ENCODE measurements around the gene ZNF687. TPM values are rescaled to one million over a fixed set of nuclear protein-coding genes. Genes with fewer than 3 reads are reported as not detected.

Gene ZNF687, protein sequence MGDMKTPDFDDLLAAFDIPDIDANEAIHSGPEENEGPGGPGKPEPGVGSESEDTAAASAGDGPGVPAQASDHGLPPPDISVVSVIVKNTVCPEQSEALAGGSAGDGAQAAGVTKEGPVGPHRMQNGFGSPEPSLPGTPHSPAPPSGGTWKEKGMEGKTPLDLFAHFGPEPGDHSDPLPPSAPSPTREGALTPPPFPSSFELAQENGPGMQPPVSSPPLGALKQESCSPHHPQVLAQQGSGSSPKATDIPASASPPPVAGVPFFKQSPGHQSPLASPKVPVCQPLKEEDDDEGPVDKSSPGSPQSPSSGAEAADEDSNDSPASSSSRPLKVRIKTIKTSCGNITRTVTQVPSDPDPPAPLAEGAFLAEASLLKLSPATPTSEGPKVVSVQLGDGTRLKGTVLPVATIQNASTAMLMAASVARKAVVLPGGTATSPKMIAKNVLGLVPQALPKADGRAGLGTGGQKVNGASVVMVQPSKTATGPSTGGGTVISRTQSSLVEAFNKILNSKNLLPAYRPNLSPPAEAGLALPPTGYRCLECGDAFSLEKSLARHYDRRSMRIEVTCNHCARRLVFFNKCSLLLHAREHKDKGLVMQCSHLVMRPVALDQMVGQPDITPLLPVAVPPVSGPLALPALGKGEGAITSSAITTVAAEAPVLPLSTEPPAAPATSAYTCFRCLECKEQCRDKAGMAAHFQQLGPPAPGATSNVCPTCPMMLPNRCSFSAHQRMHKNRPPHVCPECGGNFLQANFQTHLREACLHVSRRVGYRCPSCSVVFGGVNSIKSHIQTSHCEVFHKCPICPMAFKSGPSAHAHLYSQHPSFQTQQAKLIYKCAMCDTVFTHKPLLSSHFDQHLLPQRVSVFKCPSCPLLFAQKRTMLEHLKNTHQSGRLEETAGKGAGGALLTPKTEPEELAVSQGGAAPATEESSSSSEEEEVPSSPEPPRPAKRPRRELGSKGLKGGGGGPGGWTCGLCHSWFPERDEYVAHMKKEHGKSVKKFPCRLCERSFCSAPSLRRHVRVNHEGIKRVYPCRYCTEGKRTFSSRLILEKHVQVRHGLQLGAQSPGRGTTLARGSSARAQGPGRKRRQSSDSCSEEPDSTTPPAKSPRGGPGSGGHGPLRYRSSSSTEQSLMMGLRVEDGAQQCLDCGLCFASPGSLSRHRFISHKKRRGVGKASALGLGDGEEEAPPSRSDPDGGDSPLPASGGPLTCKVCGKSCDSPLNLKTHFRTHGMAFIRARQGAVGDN
- polyA plus RNA-seq = 1 to 10 TPM in 2 of 3 donors, under 1 TPM in 1; 0.11 to 1.8 (median 1.5) TPM

DNA sequence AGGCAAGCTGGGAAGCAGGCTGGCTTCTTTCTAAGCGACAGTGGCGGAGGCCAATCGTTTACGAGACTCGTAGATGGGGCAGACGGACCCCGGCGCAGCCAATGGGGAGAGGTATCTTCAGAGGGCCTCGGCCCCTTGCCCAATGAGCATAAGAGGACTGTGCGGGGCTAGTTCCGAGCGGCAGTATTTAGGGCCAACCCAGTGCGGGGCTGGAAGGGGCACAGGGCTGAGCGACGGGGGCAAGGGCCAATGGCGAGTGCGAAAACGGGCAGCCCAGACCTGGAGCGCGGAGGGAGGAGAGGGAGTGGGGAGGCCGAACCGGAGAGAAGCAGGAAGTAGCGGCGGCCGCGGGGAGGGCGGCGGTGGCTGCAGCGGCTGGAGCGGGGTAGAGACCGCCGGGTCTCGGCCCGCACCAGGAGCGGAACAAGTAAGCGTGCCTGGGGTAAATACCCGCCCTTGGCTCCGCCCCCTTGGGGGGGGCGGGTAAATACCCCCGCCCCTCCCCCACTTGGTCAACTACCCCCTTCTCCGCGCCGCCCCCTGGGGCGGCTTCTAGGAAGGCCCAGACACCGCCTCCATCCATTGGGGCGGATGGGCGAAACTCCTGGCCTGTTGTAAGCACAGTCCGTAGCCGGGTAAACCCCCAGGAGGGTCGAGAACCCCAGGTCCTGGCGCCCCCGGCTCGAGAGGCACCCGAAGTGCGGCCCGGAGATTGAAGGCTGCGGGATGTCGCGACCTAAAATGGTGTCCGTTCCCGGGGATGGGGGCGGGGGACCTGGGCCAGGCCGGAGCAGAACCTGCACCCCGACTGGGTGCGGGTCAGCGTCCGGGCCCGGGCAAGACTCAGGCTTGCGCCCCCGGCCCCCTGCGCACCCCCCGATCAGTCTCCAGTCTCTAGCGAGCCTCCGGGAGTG is at the start of gene ZNF687:
ZNF687 (plus strand) TSS at position 331 of the 914 bp plus-strand sequence. CDS start 3,993 bp downstream, outside the sequence.
- no peaks in the 10 kb centered on the region for H3K9me3 Mint-ChIP-seq
- H3K27ac Mint-ChIP-seq = peak within 1 kb of the TSS; percentile 94 to 100 (median 99)
- peak within 1 kb of the TSS; percentile 93 to 99 (median 99) for H3K4me3 Mint-ChIP-seq
- H3K36me3 Mint-ChIP-seq = peaks cover 2 to 5% (median 3%) of the 10 kb centered on the region in 3 donors
- H3K4me1 Mint-ChIP-seq = peaks cover 34 to 36% of the 10 kb centered on the region in 2 donors
- peak; percentile 99 for DNase-seq
- H3K27me3 Mint-ChIP-seq (ENCODE audit: low read depth in 3 of 3) = peaks cover 19 to 23% (median 22%) of the 10 kb centered on the region in 3 donors

DNA sequence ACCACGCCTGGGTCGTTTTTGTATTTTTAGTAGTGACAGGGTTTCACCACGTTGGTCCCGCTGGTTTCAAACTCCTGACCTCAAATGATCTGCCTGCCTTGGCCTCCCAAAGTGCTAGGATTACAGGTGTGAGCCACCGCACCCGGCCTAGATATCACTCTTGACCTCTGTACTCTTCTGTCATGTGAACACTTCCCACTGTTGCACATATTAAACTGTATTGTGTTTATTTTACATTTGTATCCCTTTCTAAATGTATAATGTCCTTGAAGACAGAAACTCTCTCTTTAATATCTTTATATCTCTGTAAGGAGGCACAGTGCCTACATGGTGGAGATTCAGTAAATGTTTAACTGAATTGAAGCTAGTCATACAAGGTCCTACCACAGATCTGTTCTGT is 46.9 kb upstream of the ZNF687 start:
- H3K4me1 Mint-ChIP-seq = no peaks in the 10 kb centered on the region
- H3K4me3 Mint-ChIP-seq = no peak overlapping the region
- H3K27me3 Mint-ChIP-seq (ENCODE audit: low read depth in 3 of 3) = peaks cover 0 to 2% (median 0%) of the 10 kb centered on the region in 3 donors
- H3K9me3 Mint-ChIP-seq = no peaks in the 10 kb centered on the region
- DNase-seq = no peak
- peaks cover 36 to 49% (median 39%) of the 10 kb centered on the region in 3 donors for H3K36me3 Mint-ChIP-seq
- H3K27ac Mint-ChIP-seq = peak overlapping the region in 1 of 6 donors; percentile 49

DNA sequence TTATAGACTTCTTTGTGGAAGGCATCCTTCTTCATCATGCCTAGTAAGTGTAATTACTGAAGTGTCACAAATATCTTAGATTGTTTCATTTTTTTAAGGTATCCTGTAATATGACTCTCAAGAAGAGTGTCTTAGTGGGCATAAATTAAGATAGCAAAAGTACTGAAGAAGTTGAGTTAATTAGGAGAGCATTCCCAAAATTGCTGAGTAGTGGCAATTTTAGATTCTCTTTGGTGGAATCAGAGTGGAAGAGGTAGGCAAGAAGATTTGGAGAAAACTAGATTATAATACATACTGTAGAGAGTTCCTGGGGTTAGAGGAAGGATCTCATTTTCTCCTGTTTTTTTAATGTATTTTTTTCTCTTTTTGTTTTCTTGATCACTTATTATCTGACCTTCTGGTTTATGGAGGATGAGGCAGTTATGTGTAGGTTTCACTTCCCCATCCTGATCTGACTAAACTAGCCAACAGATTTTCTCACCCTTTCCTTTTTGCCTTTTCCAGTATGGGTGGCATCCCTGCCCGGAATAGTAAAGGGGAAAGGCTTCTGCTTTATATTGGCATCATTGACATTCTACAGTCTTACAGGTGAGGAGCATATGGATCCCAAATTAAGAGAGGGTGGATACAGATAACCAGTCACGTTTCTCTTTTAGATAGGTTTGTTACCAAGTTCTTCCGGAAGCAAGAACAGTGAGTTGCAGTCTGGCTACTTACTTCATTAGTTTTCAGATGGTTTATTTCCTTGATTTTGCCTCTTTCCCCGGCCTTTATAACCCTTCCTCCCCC is 44.2 kb upstream of the ZNF687 start:
- H3K4me1 Mint-ChIP-seq = no peaks in the 10 kb centered on the region
- peak overlapping the region in 3 of 6 donors; percentile 17 to 74 (median 51) for H3K27ac Mint-ChIP-seq
- no peaks in the 10 kb centered on the region for H3K27me3 Mint-ChIP-seq (ENCODE audit: low read depth in 3 of 3)
- H3K36me3 Mint-ChIP-seq = peaks cover 32 to 47% (median 40%) of the 10 kb centered on the region in 3 donors
- DNase-seq = no peak
- H3K9me3 Mint-ChIP-seq = no peaks in the 10 kb centered on the region
- H3K4me3 Mint-ChIP-seq = no peak overlapping the region

DNA sequence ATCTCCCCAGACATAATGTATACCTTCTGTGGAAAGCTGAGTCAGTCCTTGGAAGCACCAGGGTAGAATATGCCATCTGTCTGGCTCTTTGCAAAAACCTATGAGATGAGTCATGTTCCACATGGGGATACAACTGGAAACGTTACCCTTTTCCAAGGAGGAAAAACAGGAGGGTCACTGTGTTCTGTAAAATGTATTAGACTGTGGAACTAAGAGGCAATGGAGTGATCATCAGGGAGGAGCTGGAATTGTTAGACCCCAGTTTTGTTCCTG is 43.7 kb upstream of the ZNF687 start:
- Mint-ChIP-seq H3K36me3 (peaks cover 37 to 52% (median 45%) of the 10 kb centered on the region in 3 donors), H3K9me3 (no peaks in the 10 kb centered on the region), H3K4me3 (no peak overlapping the region), H3K27me3 (ENCODE audit: low read depth in 3 of 3) (no peaks in the 10 kb centered on the region), H3K27ac (no peak overlapping the region), H3K4me1 (no peaks in the 10 kb centered on the region)
- no peak for DNase-seq

DNA sequence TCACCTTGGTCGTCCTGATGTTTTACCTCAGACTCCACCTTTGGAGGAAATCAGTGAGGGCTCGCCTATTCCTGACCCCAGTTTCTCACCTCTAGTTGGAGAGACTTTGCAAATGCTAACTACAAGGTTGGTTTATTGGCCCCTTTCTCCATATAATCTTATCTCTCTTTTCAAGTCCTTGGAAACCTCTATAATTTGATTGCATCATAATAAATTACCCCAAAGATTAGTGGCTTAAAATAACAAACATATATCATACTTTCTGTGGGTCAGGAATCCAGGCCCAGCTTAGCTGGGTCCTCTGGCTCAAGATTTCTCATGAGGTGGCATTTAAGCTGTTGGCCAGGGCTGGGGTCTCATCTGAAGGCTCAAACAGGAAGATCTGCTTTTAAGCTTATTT is 39.7 kb upstream of the ZNF687 start:
- Mint-ChIP-seq H3K36me3 (peaks cover 32 to 46% (median 37%) of the 10 kb centered on the region in 3 donors), H3K27ac (no peak overlapping the region), H3K4me1 (no peaks in the 10 kb centered on the region), H3K4me3 (no peak overlapping the region), H3K27me3 (ENCODE audit: low read depth in 3 of 3) (no peaks in the 10 kb centered on the region), H3K9me3 (no peaks in the 10 kb centered on the region)
- no peak for DNase-seq

DNA sequence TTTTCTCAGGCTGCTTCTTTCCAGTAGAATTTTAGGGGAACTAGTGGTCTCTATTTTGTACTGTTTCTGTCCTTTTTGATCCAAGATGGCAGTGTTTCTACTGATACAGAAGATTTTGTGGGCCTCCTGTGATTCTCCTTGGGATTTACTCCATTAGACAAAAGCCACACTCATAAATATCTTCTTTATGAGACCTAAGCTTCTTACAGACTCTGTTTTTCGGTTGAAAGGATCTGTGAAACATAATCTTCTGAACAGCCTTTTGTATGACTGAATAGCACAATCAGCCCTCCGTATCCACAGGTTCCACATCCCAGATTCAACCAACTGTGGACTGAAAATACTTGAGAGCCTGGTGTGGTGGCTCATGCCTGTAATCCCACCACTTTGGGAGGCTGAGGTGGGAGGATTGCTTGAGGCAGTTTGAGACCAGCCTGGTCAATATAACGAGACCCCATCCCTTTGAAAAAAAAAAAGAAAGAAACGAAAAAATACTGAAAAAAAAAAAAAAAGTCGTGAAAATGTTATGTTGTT is 38.3 kb upstream of the ZNF687 start:
- Mint-ChIP-seq H3K36me3 (peaks cover 28 to 48% (median 42%) of the 10 kb centered on the region in 3 donors), H3K9me3 (no peaks in the 10 kb centered on the region), H3K27ac (no peak overlapping the region), H3K4me3 (no peak overlapping the region), H3K27me3 (ENCODE audit: low read depth in 3 of 3) (no peaks in the 10 kb centered on the region), H3K4me1 (no peaks in the 10 kb centered on the region)
- DNase-seq = no peak

DNA sequence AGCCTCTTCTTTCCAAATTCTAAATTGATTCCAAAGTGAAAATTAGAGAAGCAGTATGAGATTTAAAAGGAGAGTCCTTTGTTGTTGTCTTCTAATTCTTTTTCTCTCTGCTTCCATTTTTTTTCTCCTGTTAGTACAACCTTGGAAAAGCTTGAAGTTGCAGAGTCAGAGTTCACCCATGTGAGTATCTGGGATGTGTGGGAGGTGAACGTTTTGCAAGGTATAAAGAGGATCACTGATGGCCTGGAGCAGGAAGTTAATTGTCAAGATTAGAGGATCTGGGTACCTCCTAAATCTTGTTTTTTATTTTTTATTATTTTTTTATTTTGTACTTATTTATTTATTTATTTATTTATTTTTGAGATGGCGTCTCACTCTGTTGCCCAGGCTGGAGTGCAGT is 35.3 kb upstream of the ZNF687 start:
- H3K9me3 Mint-ChIP-seq = no peaks in the 10 kb centered on the region
- peaks cover 0 to 4% of the 10 kb centered on the region in 2 donors for H3K4me1 Mint-ChIP-seq
- DNase-seq = no peak
- H3K27me3 Mint-ChIP-seq (ENCODE audit: low read depth in 3 of 3) = peaks cover 0 to 2% (median 0%) of the 10 kb centered on the region in 3 donors
- peaks cover 26 to 52% (median 40%) of the 10 kb centered on the region in 3 donors for H3K36me3 Mint-ChIP-seq
- H3K4me3 Mint-ChIP-seq = no peak overlapping the region
- no peak overlapping the region for H3K27ac Mint-ChIP-seq

DNA sequence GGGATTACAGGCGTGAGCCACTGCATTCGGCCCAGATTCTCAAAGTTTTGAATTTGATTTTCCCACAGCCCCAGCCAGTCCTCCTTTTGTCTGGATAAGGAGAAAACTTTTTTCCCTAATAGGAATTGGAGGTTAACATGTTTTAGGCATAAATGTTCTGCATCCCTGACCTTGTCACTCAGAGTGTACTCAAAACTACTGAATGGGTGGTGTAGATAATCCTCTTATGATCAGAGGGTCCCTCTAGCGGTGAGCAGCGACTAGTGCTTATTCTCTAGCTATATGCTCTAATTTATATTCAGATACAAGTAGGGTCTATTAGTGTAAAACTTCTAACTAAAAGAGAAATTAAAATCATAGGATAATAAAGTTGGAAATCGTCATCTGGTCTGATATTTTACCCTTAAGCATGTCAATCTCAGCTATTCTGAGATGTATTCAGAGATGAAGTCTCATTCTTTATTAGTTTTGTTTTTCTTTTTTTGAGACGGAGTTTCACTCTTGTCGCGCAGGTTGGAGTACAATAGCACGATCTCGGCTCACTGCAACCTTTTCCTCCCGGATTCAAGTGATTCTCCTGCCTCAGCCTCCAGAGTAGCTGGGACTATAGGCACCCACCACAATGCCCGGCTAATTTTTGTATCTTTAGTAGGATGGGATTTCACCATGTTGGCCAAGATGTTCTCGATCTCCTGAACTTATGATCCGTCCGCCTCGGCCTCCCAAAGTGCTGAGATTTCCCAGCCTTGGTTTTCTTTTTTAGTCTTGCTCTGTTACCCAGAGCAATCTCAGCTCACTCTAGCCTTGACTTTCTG is 30.2 kb upstream of the ZNF687 start:
- Mint-ChIP-seq H3K27me3 (ENCODE audit: low read depth in 3 of 3) (peaks cover 3 to 12% (median 7%) of the 10 kb centered on the region in 3 donors), H3K27ac (peak overlapping the region in 1 of 6 donors; percentile 20), H3K4me1 (peaks cover 21 to 28% of the 10 kb centered on the region in 2 donors), H3K4me3 (no peak overlapping the region), H3K9me3 (no peaks in the 10 kb centered on the region), H3K36me3 (peaks cover 9 to 21% (median 18%) of the 10 kb centered on the region in 3 donors)
- DNase-seq = peak; percentile 48 to 65 (median 55)

DNA sequence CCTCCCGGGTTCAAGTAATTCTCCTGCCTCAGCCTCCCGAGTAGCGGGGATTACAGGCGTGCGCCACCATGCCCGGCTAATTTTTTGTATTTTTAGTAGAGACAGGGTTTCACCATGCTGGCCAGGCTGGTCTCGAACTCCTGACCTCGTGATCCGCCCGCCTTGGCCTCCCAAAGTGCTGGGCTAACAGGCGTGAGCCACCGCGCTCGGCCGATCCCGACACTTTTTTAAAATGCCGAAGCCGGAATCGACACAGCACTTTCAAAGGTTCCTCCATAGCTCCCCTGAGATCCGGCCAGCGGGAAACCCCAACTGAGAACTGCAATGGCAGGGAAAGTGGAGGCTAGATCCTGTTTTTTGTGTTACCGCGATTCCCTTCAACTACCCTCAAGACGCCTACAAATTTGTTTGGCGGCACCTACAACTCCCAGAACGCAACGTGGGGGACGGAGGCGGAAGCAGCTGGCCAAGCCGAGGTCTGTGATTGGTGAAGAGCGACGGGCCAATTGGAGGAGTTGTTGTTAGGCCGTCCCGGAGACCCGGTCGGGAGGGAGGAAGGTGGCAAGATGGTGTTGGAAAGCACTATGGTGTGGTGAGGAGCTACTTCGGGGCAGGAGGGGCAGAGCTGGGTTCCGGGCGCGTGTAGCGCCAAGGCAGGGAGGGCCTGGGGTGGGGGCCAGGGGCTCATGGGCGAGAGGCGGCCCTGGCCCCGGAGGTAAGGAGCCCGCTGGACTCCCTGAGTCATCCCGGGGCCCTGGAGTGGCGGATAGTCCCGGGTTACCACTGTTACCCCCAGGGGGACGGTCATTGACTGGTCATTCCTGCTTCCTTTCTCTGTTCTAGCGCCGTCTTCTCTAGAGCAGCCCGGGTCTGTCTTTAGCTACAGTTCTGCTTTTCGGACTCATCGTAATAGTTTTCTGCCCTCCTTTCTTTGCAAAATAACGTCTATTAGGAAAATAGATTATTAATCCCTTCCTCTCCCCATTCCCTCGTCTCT is 27.6 kb upstream of the ZNF687 start, which contains the start of gene PSMD4:
PSMD4 (plus strand) TSS at position 518 of the 997 bp plus-strand sequence; CDS start at position 567, 49 bp downstream.
- peak; percentile 93 to 94 (median 93) for DNase-seq
- Mint-ChIP-seq H3K36me3 (peaks cover 0 to 2% (median 1%) of the 10 kb centered on the region in 3 donors), H3K4me1 (peaks cover 30 to 47% of the 10 kb centered on the region in 2 donors), H3K27me3 (ENCODE audit: low read depth in 3 of 3) (peaks cover 3 to 14% (median 7%) of the 10 kb centered on the region in 3 donors), H3K4me3 (peak within 1 kb of the TSS; percentile 91 to 99 (median 95)), H3K27ac (peak within 1 kb of the TSS; percentile 90 to 96 (median 96)), H3K9me3 (no peaks in the 10 kb centered on the region)

DNA sequence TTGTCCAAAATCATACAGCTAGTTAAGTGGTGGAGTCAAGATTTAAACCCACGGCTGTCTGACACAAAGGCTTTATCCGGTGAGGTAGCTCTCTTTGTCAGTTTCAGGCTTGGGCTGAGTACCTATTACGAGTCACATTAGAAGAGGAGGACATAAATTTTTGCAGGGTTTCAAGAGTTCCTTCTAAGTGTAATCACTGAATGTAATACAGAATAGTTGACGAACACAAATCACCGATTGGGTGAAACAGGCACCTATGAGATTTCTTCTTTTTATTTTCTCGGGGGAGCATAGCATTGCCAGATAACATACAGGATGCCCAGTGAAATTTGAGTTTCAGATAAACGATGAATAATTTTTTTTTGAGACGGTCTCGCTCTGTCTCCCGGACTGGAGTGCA is 26.7 kb upstream of the ZNF687 start:
- peaks cover 3 to 14% (median 7%) of the 10 kb centered on the region in 3 donors for H3K27me3 Mint-ChIP-seq (ENCODE audit: low read depth in 3 of 3)
- H3K9me3 Mint-ChIP-seq = no peaks in the 10 kb centered on the region
- peak overlapping the region; percentile 90 to 96 (median 96) for H3K27ac Mint-ChIP-seq
- peak overlapping the region; percentile 91 to 99 (median 95) for H3K4me3 Mint-ChIP-seq
- H3K4me1 Mint-ChIP-seq = peaks cover 30 to 47% of the 10 kb centered on the region in 2 donors
- DNase-seq = no peak
- H3K36me3 Mint-ChIP-seq = no peaks in the 10 kb centered on the region
